ENCODE measurements around the gene HSFY2. TPM values are rescaled to one million over a fixed set of nuclear protein-coding genes. Genes with fewer than 3 reads are reported as not detected.
"Not testable (repeated sequence)": the region's sequence is repeated elsewhere in the genome, so short reads cannot be mapped to it uniquely, and the experiment has no call there.

HSFY2 gene
- total RNA-seq: not detected
- polyA plus RNA-seq: not detected
- total RNA-seq: 0 reads per million in 6 experiments

- H3K4me1 Mint-ChIP-seq, H3K27ac Mint-ChIP-seq, DNase-seq, H3K27me3 Mint-ChIP-seq, H3K4me3 Mint-ChIP-seq, POLR2A ChIA-PET, ATAC-seq, H3K9me3 Mint-ChIP-seq, H3K36me3 Mint-ChIP-seq: not testable (repeated sequence)
Observed at GRCh38 chrY:18773635-18774034, at the start of gene HSFY2. TSS of gene HSFY2 (minus strand) at chrY:18773735. CDS start at chrY:18773618, 117 bp downstream.

- H3K27ac Mint-ChIP-seq, H3K9me3 Mint-ChIP-seq, H3K4me1 Mint-ChIP-seq, ATAC-seq, POLR2A ChIA-PET, H3K27me3 Mint-ChIP-seq, DNase-seq, H3K36me3 Mint-ChIP-seq, H3K4me3 Mint-ChIP-seq: not testable (repeated sequence)
Observed at GRCh38 chrY:18815751-18816150, 42.2 kb upstream of the HSFY2 start.

- DNase-seq, H3K4me3 Mint-ChIP-seq, H3K27me3 Mint-ChIP-seq, H3K27ac Mint-ChIP-seq, POLR2A ChIA-PET, H3K36me3 Mint-ChIP-seq, H3K9me3 Mint-ChIP-seq, ATAC-seq, H3K4me1 Mint-ChIP-seq: not testable (repeated sequence)
Observed at GRCh38 chrY:18788757-18789406, 15.3 kb upstream of the HSFY2 start.

GRCh38 chrY:18754077-18754476 lies 19.5 kb downstream of the HSFY2 start:
- H3K4me3 Mint-ChIP-seq, H3K27me3 Mint-ChIP-seq, H3K36me3 Mint-ChIP-seq, H3K4me1 Mint-ChIP-seq, H3K9me3 Mint-ChIP-seq, POLR2A ChIA-PET, ATAC-seq, DNase-seq, H3K27ac Mint-ChIP-seq: not testable (repeated sequence)

GRCh38 chrY:18753133-18753815 lies 20.3 kb downstream of the HSFY2 start:
- H3K9me3 Mint-ChIP-seq, ATAC-seq, DNase-seq, H3K4me1 Mint-ChIP-seq, H3K36me3 Mint-ChIP-seq, H3K27ac Mint-ChIP-seq, H3K27me3 Mint-ChIP-seq, POLR2A ChIA-PET, H3K4me3 Mint-ChIP-seq: not testable (repeated sequence)

- DNase-seq, ATAC-seq, H3K9me3 Mint-ChIP-seq, H3K27ac Mint-ChIP-seq, H3K36me3 Mint-ChIP-seq, H3K27me3 Mint-ChIP-seq, POLR2A ChIA-PET, H3K4me1 Mint-ChIP-seq, H3K4me3 Mint-ChIP-seq: not testable (repeated sequence)
Observed at GRCh38 chrY:18723714-18724113, 49.8 kb downstream of the HSFY2 start.

Other genes starting within 250 kb of the HSFY2 start
- not detected for gene HSFY1, start 227.0 kb downstream of the HSFY2 start, total RNA-seq
- not detected for gene HSFY1, start 227.0 kb downstream of the HSFY2 start, polyA plus RNA-seq